ENCODE measurements around the gene IL12RB2.

The IL12RB2 gene

DNA sequence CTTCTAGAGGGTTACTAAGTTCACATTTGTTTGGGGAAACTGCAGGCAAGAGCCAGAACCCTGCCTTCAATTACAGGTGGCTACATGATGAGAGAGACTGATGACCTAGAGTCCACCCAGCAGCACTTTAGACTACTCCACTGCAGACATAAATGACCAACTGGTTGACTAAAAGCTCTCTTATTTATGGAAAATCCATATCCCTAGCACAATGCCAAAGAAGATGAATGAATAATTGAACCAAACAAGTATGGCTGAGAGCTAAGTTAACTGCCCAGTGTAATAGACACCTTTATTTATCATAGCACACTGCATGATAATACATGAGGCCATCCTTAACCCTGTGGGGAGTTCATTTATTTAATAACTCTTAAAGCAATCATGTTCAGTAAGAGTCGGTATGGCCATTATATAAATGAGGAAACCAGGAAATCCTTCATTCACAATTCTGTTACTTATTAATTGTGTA, 60.4 kb downstream of the IL12RB2 start:
- H3K4me1 ChIP-seq (ENCODE audit: insufficient read depth, low read length, severe bottlenecking) = no peaks in the 10 kb centered on the region
- H3K9me3 ChIP-seq (ENCODE audit: low read length) = no peaks in the 10 kb centered on the region
- no peak overlapping the region for H3K4me2 ChIP-seq (ENCODE audit: low read length)
- no peak overlapping the region for H3K27ac ChIP-seq (ENCODE audit: low read depth, low read length, poor library complexity, severe bottlenecking)
- H3K36me3 ChIP-seq (ENCODE audit: insufficient read depth, low read length) = no peaks in the 10 kb centered on the region
- no peaks in the 10 kb centered on the region for H3K27me3 ChIP-seq (ENCODE audit: insufficient read depth, low read length)
- H3K9ac ChIP-seq (ENCODE audit: low read length) = no peak overlapping the region
- no peaks in the 10 kb centered on the region for H3K9me2 ChIP-seq (ENCODE audit: low read depth, low read length)
- no peak overlapping the region for H2AFZ ChIP-seq (ENCODE audit: low read length)
- TF ChIP-seq EZH2 (IDR thresholded peaks at IDR 0.05; ENCODE audit: borderline replicate concordance, low read length) = no peak
- TF ChIP-seq, protein P1, sequence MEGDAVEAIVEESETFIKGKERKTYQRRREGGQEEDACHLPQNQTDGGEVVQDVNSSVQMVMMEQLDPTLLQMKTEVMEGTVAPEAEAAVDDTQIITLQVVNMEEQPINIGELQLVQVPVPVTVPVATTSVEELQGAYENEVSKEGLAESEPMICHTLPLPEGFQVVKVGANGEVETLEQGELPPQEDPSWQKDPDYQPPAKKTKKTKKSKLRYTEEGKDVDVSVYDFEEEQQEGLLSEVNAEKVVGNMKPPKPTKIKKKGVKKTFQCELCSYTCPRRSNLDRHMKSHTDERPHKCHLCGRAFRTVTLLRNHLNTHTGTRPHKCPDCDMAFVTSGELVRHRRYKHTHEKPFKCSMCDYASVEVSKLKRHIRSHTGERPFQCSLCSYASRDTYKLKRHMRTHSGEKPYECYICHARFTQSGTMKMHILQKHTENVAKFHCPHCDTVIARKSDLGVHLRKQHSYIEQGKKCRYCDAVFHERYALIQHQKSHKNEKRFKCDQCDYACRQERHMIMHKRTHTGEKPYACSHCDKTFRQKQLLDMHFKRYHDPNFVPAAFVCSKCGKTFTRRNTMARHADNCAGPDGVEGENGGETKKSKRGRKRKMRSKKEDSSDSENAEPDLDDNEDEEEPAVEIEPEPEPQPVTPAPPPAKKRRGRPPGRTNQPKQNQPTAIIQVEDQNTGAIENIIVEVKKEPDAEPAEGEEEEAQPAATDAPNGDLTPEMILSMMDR (IDR thresholded peaks at IDR 0.05; ENCODE audit: low read length) = no peak
- no peak overlapping the region for H3K4me3 ChIP-seq (ENCODE audit: low read depth, low read length, poor library complexity, severe bottlenecking)
- no peaks in the 10 kb centered on the region for H3K79me2 ChIP-seq (ENCODE audit: insufficient read depth, low read length)
- no peaks in the 10 kb centered on the region for H4K20me1 ChIP-seq (ENCODE audit: insufficient read depth, low read length)
- no peaks in the 10 kb centered on the region for H3F3A ChIP-seq (ENCODE audit: insufficient read depth, low read length)

DNA sequence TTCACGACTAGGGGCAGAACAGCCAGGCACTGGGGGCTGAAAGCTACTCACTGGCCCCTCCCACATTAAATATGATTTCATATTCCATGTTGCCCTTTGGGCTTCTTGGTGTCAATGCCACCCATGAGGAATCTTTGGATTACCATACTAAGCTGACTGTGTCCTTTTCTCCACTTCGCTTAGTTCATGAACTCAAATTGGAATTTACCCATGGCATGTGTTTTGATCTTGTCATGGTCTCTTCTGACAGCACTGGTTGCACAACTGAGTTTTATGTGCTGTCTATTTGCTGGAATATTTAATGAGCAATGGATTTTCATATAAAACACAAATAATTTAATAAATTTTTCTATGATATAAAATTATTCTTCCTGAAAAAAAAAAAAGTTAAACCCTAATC, 63.4 kb downstream of the IL12RB2 start:
- Histone ChIP-seq H3K36me3 (ENCODE audit: insufficient read depth, low read length) (no peaks in the 10 kb centered on the region), H3K9me2 (ENCODE audit: low read depth, low read length) (no peaks in the 10 kb centered on the region), H3F3A (ENCODE audit: insufficient read depth, low read length) (no peaks in the 10 kb centered on the region), H3K9me3 (ENCODE audit: low read length) (no peaks in the 10 kb centered on the region), H3K27me3 (ENCODE audit: insufficient read depth, low read length) (no peaks in the 10 kb centered on the region), H2AFZ (ENCODE audit: low read length) (no peak overlapping the region), H3K4me3 (ENCODE audit: low read depth, low read length, poor library complexity, severe bottlenecking) (no peak overlapping the region), H4K20me1 (ENCODE audit: insufficient read depth, low read length) (no peaks in the 10 kb centered on the region), H3K4me1 (ENCODE audit: insufficient read depth, low read length, severe bottlenecking) (no peaks in the 10 kb centered on the region), H3K4me2 (ENCODE audit: low read length) (no peak overlapping the region), H3K27ac (ENCODE audit: low read depth, low read length, poor library complexity, severe bottlenecking) (no peak overlapping the region), H3K79me2 (ENCODE audit: insufficient read depth, low read length) (no peaks in the 10 kb centered on the region), H3K9ac (ENCODE audit: low read length) (no peak overlapping the region)
- TF ChIP-seq EZH2 (IDR thresholded peaks at IDR 0.05; ENCODE audit: borderline replicate concordance, low read length) = no peak
- TF ChIP-seq, protein P1 (IDR thresholded peaks at IDR 0.05; ENCODE audit: low read length) = no peak

DNA sequence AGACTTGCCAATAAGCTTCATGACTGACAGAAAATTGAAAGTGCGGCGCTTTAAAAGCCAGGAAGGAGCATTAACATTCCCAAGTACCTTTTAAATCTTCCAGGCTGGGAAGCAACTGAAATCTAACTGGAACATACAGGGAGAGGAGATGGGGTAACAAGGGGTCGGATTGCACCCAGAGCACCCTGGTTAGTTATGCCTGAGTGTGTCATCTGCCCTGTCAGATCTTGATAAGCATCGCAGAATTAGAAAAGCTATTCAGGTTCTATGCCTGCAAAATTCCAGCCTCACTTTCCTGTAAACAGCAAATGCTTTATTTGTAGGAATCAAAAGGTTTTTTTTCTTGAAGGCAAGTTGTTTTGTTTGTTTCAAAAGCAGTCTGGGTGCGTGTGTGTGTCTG, 64.0 kb downstream of the IL12RB2 start:
- Histone ChIP-seq H3K4me1 (ENCODE audit: insufficient read depth, low read length, severe bottlenecking) (no peaks in the 10 kb centered on the region), H3K4me2 (ENCODE audit: low read length) (no peak overlapping the region), H3K36me3 (ENCODE audit: insufficient read depth, low read length) (no peaks in the 10 kb centered on the region), H3K4me3 (ENCODE audit: low read depth, low read length, poor library complexity, severe bottlenecking) (no peak overlapping the region), H3K79me2 (ENCODE audit: insufficient read depth, low read length) (no peaks in the 10 kb centered on the region), H3K9me2 (ENCODE audit: low read depth, low read length) (no peaks in the 10 kb centered on the region), H3K9me3 (ENCODE audit: low read length) (no peaks in the 10 kb centered on the region), H3F3A (ENCODE audit: insufficient read depth, low read length) (no peaks in the 10 kb centered on the region), H2AFZ (ENCODE audit: low read length) (no peak overlapping the region), H3K27me3 (ENCODE audit: insufficient read depth, low read length) (no peaks in the 10 kb centered on the region), H4K20me1 (ENCODE audit: insufficient read depth, low read length) (no peaks in the 10 kb centered on the region), H3K9ac (ENCODE audit: low read length) (no peak overlapping the region), H3K27ac (ENCODE audit: low read depth, low read length, poor library complexity, severe bottlenecking) (no peak overlapping the region)
- TF ChIP-seq EZH2 (IDR thresholded peaks at IDR 0.05; ENCODE audit: borderline replicate concordance, low read length) = no peak
- TF ChIP-seq, protein P1 (IDR thresholded peaks at IDR 0.05; ENCODE audit: low read length) = no peak
